GM19467 (cell line): ENCODE results near the gene SEMA6B.
"Not testable (repeated sequence)": the region's sequence is repeated elsewhere in the genome, so short reads cannot be mapped to it uniquely, and the experiment has no call there.

Source experiments
- ATAC-seq: cut with Tn5 transposase; IDR thresholded peaks from one replicate; pipeline ENCODE4 v1.9.1; 2021; ENCODE audit warnings: mild to moderate bottlenecking, moderate library complexity; ENCODE audit not compliant: unreplicated experiment

SEMA6B gene

DNA sequence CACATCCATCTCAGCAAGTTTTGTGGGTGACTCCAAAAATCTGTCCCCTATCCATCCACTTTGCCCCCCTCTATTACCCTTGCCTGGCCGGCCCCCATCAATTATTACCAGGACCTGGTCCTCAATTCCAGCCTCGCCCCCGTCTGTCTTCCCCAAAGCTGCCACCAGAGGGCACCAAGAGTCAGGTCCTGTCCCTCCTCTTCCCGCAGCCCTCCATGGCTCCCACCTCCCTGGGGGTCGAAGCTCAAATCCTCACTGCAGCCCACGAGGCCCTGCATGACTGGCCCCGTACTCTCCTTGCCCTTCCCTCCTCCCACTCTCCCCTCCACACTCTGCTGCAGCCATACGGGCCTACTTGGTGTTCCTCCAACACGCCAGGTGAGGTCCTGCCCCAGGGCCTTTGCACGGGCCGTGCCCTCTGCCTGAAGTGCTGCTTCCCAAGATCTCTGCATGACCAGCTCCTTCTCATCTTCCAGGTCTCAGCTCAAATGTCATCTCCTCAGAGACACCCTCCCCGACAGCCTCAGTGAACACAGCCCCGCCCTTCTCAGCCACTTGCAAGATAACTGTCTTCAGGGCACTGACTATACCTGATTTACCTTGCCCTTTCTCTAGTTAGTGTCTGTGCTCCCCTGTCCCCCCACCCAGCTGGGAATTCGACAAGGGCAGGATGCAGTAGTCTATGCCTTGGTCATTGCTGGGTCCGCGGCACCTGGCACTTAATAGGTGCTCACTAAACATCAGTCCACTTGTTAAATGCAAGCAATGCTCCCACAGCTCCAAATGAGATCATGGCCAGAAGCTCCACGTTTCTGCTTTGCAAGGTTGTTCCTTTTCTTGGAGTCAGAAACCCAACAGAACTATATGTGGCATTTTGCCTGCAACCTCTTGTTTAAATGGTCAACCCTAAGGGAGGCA, 16.8 kb upstream of the SEMA6B start:
- ATAC-seq: no peak

DNA sequence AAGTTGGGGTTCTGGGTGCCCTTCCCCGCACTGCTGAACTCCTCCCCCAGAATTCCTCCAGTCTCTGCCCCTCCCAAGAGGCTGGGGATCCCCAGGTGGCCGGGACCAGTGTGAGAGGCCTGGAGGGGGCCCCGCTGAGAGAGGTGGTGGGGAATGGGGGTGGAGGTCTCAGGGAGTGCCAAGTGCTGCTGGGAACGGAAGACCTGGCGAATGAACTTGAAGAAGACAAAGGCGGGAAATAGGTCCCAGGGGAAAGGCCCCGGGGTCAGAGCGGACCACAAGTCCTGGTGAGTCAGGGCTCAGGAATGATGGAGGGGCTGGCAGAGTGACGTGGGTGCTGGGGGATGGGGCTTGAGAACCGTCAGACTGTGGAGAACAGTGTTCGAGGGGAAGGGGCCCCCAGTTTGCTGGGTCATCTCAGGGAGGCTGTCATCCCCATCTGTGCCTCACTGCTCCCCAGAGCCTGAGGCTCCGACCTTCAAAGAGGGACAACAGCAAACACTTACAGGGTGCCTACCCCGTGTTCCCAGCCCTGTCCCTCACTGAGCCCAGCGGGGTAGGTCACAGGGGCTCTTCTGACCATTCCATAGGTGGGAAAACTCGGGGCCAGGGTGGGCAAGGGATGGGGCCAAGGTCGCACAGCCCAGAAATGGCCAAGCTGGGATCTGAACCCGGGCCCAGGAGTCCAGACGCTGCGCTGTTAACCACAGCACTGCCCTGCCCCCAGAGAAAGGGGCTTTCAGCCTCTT, 16.0 kb upstream of the SEMA6B start:
- no peak for ATAC-seq

DNA sequence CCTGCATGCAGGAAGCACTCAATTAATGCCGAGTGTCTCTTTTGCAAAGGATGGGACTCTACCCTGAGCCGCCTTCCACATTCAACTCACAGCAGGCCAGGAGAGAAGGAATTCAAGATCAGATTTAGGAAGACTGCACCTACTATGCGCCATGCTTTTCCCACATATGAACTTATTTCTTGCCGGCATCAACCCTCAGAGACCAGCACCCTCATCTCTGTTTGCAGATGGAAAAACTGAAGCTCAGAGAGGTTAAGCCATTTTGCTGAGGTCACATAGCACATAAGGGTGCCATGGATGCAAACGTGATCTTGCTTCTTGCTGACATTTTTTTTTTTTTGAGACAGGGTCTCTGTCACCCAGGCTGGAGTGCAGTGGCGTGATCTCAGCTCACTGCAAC, 14.2 kb upstream of the SEMA6B start:
- ATAC-seq: no peak

DNA sequence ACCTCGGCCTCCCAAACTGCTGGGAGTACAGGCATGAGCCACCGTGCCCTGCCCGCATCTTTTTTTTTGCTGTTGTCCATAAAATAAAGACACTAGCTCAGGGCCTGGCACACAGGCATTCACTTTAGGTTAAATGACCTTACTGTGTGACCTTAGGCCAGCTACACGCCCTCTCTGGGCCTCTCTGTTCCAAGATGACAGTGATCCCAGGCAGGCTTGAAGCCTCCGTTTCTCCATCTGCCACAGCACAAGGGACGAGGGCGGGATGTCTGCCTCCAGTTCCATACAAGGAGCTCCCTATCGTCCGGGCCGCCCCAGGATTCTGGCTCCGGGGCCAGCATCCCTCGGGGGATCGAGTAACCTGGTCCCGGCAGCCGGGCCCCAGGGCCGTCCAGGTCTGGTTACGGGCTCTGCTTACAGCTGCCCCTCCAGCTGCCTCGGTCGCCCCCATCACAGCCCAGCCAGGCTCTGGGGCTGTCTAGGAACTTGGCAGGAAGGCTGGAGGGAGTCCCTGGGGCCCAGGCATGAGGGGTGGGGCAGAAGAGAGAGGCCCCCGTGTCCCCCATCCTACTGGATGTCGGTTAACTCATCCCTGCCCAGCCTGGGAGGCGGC, 11.9 kb upstream of the SEMA6B start:
- ATAC-seq: no peak

DNA sequence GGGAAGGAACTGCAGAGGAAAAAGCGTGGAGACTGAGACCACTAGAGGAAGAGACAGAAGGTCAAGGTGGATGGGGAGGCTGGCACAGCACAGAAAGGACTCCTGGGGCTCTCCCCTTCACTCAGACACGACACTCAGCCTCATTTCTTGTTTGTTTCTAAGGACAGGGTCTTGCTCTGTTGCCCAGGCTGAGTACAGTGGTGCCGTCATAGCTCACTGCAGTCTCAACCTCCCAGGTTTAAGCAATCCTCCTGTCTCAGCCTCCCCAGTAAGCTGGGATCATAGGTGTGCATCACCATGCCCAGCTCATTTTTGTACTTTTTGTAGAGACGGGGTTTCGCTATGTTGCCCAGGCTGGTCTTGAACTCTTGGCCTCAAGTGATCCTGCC, 11.4 kb upstream of the SEMA6B start:
- ATAC-seq: no peak

DNA sequence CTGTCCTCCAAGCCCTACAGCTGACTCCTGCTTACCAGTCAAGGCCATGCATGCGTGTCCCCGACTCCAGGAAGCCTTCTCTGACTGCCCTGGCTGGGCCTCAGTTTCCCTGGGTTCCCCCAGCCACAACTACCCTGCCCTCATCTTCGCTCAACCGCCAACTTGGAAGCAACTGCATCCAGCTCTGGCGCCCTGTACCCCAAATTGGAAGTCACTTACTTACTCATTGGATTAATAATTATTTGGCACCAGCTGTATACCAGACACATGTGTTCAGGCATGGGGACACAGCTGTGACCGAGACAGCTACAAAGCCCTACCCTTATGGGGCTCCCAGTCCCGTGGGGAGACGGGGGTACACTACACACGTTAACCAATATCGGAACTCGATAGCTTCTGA, 10.9 kb upstream of the SEMA6B start:
- ATAC-seq: no peak

DNA sequence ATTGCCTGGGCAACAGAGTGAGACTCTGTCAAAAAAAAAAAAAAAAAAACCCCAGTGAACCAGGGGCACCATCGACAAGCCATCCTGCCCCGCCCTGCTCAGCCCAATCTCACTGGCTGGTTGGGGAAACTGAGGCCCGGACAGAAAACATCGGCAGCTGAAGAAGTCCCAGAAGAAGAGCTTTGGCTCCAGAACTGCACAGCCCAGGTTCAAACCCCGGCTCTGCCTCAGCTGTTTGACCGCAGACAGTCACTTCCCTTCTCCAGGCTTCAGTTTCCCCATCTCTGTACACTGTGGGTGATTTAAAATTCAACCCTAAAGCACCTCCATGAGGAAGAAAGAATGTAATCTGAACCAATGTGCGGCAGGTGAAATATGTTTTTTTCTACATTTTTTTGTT, 9.4 kb upstream of the SEMA6B start:
- ATAC-seq: no peak

DNA sequence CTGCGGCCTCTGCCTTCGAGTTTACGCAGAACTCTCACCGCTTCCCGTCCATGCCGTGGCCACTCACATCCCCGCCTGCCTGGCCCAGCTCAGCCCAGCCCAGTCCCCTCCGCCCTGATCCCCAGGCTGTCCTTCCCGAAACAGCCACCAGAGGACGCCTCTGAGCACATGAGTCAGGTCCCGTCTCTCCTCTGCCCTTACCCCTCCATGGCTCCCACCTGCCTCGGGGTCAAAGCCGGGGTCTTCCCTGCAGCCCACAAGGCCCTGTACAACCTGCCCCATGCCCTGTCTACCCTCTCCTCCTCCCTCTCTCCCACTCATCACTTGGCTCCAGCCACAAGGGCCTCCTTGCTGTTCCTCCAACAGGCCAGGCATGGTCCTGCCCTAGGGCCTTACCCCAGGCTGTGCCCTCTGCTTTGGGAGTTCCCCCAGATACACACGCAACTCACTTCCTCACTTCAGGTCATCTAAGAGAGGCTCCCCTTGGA, 8.1 kb upstream of the SEMA6B start:
- ATAC-seq: no peak

DNA sequence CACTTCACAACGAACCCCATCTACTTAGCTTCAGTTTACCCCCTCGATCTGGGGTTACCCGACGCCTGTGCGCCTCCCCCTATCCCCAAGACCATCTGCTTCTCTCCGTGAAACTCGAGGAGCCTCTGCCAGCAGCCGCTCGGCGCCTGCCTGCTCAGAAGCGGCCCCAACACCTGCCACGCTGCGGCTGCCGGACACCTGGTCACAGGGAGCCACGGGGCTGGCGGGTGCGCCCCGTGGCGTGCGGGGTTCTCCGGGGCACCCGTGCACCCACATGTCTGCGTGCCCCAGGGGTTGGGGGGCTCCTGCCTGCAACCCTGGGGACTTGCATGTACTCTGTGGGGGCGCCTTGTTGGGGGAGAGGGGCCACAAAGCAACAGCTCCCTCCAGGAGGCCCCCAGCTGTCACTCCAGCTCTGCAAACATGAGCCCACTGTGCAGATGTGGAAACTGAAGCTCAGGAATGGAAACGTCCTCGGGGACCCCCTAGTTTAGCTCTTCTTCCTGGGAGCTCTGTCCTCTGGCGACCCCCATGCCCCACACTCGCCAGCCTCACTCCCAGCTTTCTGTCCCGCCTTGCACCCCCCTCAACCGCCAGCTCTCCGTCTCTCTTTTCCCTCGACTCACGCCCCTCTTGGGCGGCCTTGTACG, 7.0 kb upstream of the SEMA6B start:
- ATAC-seq: no peak

DNA sequence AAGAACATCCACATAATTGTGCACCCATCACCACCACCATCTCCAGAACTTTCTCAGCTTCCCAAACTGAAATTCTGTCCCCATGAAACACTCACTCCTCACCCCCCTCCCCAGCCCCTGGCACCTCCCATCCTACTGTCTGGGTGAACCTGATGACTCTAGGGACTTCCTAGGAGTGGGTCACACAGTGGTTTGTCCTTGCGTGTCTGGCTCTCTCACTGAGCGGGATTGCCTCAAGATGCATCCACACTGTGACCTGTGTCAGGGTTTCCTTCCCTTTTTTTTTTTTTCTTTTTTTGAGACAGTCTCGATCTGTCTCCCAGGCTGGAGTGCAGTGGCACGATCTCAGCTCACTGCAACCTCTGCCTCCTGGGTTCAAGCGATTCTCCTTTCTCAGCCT, 4.1 kb upstream of the SEMA6B start:
- not testable (repeated sequence) for ATAC-seq

DNA sequence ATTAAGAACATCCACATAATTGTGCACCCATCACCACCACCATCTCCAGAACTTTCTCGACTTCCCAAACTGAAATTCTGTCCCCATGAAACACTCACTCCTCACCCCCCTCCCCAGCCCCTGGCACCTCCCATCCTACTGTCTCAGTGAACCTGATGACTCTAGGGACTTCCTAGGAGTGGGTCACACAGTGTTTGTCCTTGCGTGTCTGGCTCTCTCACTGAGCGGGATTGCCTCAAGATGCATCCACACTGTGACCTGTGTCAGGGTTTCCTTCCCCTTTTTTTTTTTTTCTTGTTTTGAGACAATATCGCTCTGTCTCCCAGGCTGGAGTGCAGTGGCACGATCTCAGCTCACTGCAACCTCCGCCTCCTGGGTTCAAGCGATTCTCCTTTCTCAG, 2.6 kb upstream of the SEMA6B start:
- ATAC-seq: not testable (repeated sequence)

DNA sequence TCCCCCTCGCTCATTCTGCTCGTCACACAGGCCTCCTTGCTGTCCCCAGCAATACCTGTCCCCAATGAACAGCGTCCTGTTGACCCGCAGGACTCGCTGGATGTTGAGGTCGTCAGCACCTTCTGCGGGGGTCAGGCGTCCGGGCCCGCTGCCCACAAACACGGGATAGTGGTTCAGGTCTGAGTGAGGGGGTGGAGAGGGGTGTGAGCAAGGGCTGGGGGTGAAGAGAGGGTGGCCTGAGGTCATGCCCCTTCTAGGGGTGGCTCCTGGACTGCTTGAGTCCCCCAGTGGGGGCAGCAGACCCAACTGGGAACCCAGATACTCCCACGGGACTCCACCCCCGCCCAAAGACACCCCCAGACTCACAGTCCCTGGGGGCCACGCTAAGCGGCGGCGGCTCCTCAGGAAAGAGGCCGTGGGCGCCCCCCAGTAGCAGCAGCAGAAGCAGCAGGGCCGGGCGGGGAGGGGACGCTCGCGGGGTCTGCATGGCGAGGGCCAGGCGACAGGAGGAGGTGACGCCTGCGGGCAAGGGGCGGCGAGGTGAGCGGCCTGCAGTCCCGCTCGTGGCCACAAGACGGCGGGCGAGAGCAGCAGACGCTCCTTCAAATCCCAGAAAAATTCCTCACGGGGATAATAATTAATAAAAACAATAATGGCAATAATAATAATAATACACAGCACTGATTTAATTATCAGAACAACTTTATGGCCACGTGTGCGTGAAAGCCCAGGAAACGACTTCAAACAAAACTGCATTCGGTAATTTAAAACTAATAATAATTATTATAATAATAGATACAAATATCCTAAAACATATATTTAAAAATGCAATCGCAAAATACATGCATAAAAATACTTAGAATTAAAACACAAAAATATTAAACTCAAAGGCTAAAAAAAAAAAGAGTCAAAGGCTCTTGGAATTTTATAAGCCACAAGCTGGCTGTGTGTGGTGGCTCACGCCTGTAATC, 1.2 kb downstream of the SEMA6B start:
- no peak for ATAC-seq

DNA sequence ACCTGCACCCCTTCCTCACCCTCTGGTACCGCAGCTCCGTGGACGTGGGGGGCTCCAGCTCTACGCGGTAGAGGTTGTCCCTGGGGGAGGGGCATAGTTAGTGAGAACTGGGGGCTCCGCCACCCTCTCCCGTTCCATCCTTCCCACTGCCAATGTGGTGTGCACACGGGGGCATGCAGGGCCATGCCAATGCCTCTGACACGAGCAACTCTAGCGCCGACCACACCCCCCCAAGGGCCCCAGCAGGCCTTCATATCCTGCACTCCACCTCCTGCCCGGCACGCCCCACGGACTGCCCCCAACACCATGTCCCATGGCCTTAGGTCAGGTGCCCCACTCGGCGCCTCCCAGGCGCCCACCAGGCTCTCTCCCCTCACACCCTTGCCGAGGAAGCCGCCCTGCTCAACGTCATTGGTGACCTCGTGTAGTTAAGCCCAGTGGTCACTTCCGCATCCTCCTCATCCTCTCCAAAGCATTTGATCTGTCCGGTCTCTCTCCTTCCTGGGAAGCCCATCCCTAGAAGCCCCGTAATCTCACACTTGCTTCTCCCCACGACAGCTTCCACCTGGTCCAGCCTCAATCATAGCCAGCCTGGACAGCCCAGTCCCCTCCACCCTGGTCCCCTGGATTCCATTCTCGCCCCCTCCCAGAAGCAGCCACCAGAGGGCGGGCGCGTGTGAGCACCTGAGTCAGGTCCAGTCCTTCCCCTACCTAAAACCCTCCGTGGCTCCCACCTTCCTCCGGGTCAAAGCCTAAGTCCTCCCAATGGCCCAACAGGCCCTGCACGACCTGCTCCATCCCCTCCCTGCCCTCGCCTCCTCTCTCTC, 2.1 kb downstream of the SEMA6B start:
- ATAC-seq: no peak

DNA sequence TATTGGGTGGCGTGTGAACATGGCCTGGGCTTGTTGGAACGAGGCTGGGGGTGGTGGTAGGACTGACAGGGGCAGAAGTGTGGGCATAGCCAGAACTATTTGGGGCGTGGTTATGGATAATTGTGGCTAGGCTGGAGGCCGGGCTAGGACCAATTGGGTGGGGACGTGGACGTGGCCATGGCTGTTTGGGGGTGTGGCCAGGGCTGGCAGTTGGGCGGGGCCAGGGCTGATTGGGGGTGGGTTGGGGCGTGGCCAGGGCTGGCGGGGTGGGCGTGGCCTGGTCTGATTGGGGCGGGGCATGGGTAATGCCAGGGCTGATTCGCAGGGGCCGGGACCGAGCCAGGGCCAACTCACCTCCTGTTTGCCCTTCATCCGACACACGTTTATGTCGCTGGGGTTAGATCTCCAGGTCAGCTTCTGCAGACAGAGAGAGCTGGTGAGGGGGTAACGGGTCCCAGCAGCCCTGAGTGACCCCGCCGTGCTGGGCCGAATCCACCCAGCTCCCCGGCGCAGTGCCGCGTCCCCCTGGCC, 2.8 kb downstream of the SEMA6B start:
- no peak for ATAC-seq

DNA sequence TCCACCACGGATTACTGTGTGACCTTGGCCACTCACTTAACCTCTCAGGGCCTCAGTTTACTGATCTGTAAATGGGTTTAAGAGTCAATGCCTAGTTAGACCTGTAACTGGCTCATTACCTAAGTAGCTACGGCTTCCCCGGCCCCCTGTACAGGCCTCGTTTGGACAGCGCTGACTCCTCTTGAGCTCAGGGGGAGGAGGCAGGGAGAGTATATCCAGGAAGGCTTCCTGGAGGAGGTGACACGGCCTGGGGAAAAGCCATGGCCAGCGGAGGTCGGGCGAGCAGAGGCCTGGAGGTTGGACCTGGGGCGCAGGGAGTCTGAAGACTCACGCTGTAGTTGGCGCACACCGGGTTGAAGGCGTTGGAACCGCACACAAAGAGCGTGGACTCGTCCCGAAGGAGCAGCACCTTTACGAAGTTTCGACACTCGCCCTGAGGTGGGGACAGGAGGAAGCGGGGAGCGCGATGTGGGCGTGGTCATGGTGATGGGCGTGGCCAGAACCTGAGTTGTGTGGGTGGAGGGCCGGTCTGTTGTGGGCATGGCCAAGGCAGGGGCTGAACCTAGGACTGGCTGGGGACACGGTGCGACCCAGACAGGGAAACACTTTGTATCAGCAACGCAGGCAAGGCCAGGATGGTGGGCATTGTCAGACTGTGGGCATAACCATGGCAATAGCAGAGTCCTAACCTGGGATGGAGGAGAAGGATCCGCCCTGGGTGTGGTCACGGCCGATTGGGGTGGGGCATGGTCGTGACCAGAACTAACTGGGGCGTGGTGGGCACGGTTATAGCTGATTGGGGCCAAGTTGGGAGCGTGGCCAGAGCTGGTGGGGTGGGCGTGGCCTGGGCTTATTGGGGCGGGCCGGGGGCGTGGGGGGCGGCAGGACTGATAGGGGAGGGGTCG, 3.6 kb downstream of the SEMA6B start:
- ATAC-seq: no peak

DNA sequence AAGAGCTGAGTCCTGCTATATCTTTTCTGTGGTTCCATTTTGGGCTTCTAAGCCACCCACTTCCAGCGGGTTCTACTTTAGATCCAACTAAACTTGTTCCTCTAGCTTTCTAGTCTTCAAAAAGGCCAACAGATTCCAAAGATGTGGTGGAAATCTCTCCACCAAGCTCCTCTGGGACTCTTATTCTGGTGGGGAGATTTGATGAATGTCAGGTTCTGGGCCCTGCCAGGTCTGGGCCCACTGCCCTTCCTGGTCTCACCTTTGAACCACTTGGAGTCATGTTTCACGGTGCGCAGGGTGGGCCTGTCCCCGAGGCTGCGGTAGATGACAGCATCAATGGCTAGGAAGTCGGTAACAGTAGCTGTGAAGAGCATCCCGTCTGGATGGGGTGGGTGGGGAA, 4.8 kb downstream of the SEMA6B start:
- ATAC-seq: no peak

DNA sequence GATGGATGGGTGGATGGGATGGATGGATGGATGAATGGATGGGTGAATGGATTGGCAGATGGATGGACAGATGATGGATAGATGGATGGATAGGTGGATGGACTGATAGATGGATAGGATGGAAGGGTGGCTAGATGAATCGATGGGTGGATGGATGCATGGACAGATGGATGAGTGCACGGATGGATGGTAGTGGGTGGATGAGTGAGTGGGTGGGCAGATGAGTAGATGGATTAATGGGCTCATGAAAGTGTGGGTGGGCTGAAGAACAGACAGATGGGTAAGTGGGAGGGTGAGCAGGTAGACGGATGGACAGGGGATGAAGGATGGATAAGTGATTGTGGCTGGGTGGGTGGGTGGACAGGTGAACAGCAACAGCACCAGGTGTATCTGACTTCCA, 5.7 kb downstream of the SEMA6B start:
- no peak for ATAC-seq
